ENCODE results near the gene DDX18.

Gene DDX18

DNA sequence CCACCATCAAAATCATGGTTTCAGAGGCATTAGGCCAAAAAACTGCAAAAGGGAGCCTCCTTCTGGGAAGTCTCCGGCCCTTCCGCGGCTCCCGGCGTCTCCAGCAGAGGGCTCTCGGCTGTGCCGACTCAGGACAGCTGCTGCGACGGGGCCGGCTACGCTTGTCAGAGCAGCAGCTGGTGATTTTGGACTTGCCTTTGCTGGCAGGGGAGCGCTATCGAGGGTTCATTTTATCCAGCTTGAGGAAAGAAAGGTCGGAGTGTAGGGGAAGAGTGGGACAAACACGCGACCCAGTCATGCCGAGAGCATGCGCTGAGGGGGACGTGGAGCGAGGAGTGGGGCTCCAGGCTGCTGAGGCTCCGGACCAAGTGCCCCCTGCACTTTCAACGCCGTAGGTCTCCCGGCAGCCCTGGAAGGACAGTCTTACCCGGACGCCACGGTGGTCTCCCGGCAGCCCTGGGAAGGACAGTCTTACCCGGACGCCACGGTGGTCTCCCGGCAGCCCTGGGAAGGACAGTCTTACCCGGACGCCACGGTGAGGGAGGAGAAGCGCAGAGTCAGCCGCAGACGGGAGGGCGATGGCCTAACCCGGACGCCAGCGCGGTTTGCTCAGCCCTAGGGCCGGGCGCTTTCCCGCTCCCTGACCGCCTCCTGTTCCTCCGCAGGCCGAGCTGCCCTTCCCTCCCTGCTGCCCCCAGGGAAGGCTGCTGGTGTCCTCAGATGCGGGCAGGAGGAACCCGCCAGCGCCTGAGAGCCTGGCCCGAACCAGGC, 21.7 kb downstream of the DDX18 start:
- no peaks in the 10 kb centered on the region for H3K9me3 ChIP-seq (ENCODE audit: control insufficient read depth, low read length)
- H3K27ac ChIP-seq = peak overlapping the region; percentile 95
- peak overlapping the region; percentile 62 for H3K4me2 ChIP-seq (ENCODE audit: low read length)
- peak overlapping the region; percentile 69 for H2AFZ ChIP-seq
- no peaks in the 10 kb centered on the region for H3K36me3 ChIP-seq (ENCODE audit: control insufficient read depth, insufficient read depth, low read length)
- no peaks in the 10 kb centered on the region for H3K27me3 ChIP-seq (ENCODE audit: control insufficient read depth, insufficient read depth, low read length)
- peak overlapping the region; percentile 41 for H3K4me3 ChIP-seq (ENCODE audit: low read depth, low read length)
- peaks cover 14% of the 10 kb centered on the region for H3K79me2 ChIP-seq
- TF ChIP-seq, protein P1, sequence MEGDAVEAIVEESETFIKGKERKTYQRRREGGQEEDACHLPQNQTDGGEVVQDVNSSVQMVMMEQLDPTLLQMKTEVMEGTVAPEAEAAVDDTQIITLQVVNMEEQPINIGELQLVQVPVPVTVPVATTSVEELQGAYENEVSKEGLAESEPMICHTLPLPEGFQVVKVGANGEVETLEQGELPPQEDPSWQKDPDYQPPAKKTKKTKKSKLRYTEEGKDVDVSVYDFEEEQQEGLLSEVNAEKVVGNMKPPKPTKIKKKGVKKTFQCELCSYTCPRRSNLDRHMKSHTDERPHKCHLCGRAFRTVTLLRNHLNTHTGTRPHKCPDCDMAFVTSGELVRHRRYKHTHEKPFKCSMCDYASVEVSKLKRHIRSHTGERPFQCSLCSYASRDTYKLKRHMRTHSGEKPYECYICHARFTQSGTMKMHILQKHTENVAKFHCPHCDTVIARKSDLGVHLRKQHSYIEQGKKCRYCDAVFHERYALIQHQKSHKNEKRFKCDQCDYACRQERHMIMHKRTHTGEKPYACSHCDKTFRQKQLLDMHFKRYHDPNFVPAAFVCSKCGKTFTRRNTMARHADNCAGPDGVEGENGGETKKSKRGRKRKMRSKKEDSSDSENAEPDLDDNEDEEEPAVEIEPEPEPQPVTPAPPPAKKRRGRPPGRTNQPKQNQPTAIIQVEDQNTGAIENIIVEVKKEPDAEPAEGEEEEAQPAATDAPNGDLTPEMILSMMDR (IDR thresholded peaks at IDR 0.05) = peak; percentile 95
- H3K4me1 ChIP-seq = peaks cover 28% of the 10 kb centered on the region
- H3K9ac ChIP-seq = peak overlapping the region; percentile 61

DNA sequence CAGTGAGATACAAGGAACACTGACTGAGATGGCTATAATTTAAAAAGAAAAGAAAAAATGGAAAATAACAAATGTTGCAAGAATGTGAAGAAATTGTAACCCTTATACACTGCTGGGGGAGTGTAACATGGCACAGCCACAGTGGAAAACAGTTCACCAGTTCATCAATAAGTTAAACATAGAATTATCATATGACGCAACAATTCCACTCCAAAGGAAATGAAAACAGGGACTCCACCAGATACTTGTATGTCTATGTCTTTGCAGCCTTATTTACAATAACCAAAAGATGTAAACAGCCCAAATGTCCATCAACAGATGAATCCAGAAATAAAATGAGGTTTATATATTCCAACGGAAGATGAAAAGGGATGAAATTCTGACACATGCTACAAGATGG, 30.8 kb downstream of the DDX18 start:
- Histone ChIP-seq H3K9me3 (ENCODE audit: control insufficient read depth, low read length) (no peaks in the 10 kb centered on the region), H2AFZ (no peak overlapping the region), H3K27me3 (ENCODE audit: control insufficient read depth, insufficient read depth, low read length) (no peaks in the 10 kb centered on the region), H3K9ac (no peak overlapping the region), H3K4me1 (peaks cover 28% of the 10 kb centered on the region), H3K27ac (no peak overlapping the region), H3K4me2 (ENCODE audit: low read length) (no peak overlapping the region), H3K79me2 (no peaks in the 10 kb centered on the region), H3K4me3 (ENCODE audit: low read depth, low read length) (no peak overlapping the region), H3K36me3 (ENCODE audit: control insufficient read depth, insufficient read depth, low read length) (no peaks in the 10 kb centered on the region)
- TF ChIP-seq, protein P1 (IDR thresholded peaks at IDR 0.05) = no peak

DNA sequence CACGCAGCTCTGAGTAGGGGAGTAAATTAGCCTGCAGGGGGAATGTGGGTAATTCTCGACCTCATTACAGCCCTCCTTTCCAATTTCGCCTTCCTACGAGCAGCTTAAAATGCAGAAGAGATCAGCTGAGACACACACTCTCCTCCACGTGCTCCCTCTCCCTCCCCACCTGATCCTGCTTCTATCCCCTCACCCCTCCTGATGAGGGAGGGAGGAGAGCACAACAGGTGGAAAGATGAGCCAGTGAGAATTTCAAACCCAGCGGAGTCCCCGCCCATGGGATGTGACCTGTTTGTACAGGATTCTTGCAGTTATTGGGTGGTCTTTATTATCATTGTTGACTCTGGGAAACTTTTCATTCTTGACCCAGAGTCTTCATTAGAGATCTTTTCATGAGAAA, 35.5 kb downstream of the DDX18 start:
- H3K27ac ChIP-seq = peak overlapping the region; percentile 63
- H3K4me3 ChIP-seq (ENCODE audit: low read depth, low read length) = no peak overlapping the region
- H2AFZ ChIP-seq = peak overlapping the region; percentile 38
- no peak overlapping the region for H3K9ac ChIP-seq
- no peaks in the 10 kb centered on the region for H3K9me3 ChIP-seq (ENCODE audit: control insufficient read depth, low read length)
- no peaks in the 10 kb centered on the region for H3K36me3 ChIP-seq (ENCODE audit: control insufficient read depth, insufficient read depth, low read length)
- no peak overlapping the region for H3K4me2 ChIP-seq (ENCODE audit: low read length)
- TF ChIP-seq, protein P1 (IDR thresholded peaks at IDR 0.05) = no peak
- H3K27me3 ChIP-seq (ENCODE audit: control insufficient read depth, insufficient read depth, low read length) = no peaks in the 10 kb centered on the region
- no peaks in the 10 kb centered on the region for H3K79me2 ChIP-seq
- peaks cover 41% of the 10 kb centered on the region for H3K4me1 ChIP-seq

DNA sequence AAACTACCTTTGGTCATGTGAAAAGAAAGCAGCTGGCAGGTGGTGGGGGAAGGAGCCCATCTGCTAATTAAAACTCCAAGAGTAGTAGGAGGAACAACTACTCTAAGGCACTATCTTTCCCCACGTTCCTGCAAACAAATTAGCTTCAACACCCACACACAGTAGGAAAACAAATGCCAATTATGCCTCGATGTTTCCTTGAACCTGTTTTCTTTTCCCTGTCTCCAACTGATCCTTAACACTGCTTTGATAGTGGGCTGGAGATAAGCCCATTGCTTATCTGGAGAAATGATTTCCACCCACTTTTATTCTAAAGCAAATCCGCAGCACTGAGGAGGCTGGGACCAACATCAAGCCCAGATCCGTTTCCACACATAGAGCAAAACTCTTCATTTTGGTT, 36.0 kb downstream of the DDX18 start:
- H3K4me1 ChIP-seq = peaks cover 44% of the 10 kb centered on the region
- no peak overlapping the region for H3K9ac ChIP-seq
- TF ChIP-seq, protein P1 (IDR thresholded peaks at IDR 0.05) = no peak
- H2AFZ ChIP-seq = peak overlapping the region; percentile 38
- no peak overlapping the region for H3K4me2 ChIP-seq (ENCODE audit: low read length)
- peak overlapping the region; percentile 63 for H3K27ac ChIP-seq
- no peaks in the 10 kb centered on the region for H3K79me2 ChIP-seq
- H3K36me3 ChIP-seq (ENCODE audit: control insufficient read depth, insufficient read depth, low read length) = no peaks in the 10 kb centered on the region
- no peak overlapping the region for H3K4me3 ChIP-seq (ENCODE audit: low read depth, low read length)
- no peaks in the 10 kb centered on the region for H3K9me3 ChIP-seq (ENCODE audit: control insufficient read depth, low read length)
- no peaks in the 10 kb centered on the region for H3K27me3 ChIP-seq (ENCODE audit: control insufficient read depth, insufficient read depth, low read length)

DNA sequence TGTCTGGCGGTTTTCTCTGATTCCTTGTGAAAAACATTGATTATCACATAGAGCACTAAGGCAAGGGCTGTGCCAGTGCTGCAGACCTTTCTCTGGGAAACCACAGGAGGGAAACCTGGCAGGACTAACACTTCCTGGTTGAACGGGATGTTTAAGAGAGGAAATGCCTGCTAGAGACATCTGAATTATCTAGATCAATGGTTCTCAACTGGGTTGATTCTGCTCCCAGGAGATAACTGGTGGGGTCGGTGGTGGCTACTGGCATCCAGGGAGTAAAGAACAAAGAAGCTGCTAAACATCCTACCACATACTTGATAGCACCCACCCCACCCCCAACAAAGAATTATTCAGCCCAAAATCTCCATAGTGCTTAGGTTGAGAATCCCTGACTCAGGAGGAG, 37.5 kb downstream of the DDX18 start:
- Histone ChIP-seq H3K27me3 (ENCODE audit: control insufficient read depth, insufficient read depth, low read length) (no peaks in the 10 kb centered on the region), H3K9me3 (ENCODE audit: control insufficient read depth, low read length) (no peaks in the 10 kb centered on the region), H3K4me2 (ENCODE audit: low read length) (no peak overlapping the region), H3K4me3 (ENCODE audit: low read depth, low read length) (no peak overlapping the region), H3K4me1 (peaks cover 57% of the 10 kb centered on the region), H3K9ac (no peak overlapping the region), H3K79me2 (no peaks in the 10 kb centered on the region), H2AFZ (peak overlapping the region; percentile 22), H3K27ac (peak overlapping the region; percentile 63), H3K36me3 (ENCODE audit: control insufficient read depth, insufficient read depth, low read length) (no peaks in the 10 kb centered on the region)
- TF ChIP-seq, protein P1 (IDR thresholded peaks at IDR 0.05) = no peak
